ENCODE measurements around the gene TSPAN33. TPM values are rescaled to one million over a fixed set of nuclear protein-coding genes. Genes with fewer than 3 reads are reported as not detected.
"Not testable (repeated sequence)": the region's sequence is repeated elsewhere in the genome, so short reads cannot be mapped to it uniquely, and the experiment has no call there.

The TSPAN33 gene
- total RNA-seq, 4 donors from 2014 or later: 2.0 to 10.5 (median 6.3) TPM

DNA sequence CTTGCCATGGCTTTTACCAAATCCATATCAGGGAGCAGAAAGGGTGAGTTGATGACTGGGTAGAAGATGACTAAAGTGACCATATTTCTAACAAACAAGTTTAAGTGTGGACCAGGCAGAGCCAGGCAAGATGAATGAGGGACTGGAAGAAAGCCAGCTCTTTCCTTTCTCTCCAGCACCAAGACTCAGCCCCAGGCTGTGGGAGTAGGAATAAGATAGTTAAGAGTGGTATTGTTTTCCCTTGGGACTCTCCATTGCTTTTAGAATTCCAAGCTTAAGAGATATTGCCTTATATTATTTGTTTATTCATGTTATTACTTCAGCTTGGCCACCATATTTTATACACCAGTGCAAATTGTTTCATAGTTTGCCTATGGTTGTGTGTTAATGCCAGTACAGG, 28.8 kb upstream of the TSPAN33 start:
- H3K27ac ChIP-seq: no peak overlapping the region
- peaks cover 0 to 12% (median 0%) of the 10 kb centered on the region in 4 donors for H3K9me3 ChIP-seq
- no peaks in the 10 kb centered on the region for H3K36me3 ChIP-seq
- no peak for DNase-seq (ENCODE audit: low spot score in 2 of 2)
- TF ChIP-seq POLR2A (IDR thresholded peaks at IDR 0.05) (no peak), EP300 (IDR thresholded peaks at IDR 0.05) (no peak), CTCF (IDR thresholded peaks at IDR 0.05) (no peak)
- no peaks in the 10 kb centered on the region for H3K4me1 ChIP-seq
- H3K27me3 ChIP-seq: no peaks in the 10 kb centered on the region
- no peak overlapping the region for H3K4me3 ChIP-seq

GRCh38 chr7:129118182-129118581, 26.3 kb upstream of the TSPAN33 start:
- no peak for DNase-seq (ENCODE audit: low spot score in 2 of 2)
- Histone ChIP-seq H3K4me3 (no peak overlapping the region), H3K27ac (no peak overlapping the region), H3K9me3 (peaks cover 0 to 23% (median 0%) of the 10 kb centered on the region in 4 donors), H3K27me3 (no peaks in the 10 kb centered on the region), H3K4me1 (peaks cover 0 to 5% (median 0%) of the 10 kb centered on the region in 4 donors), H3K36me3 (no peaks in the 10 kb centered on the region)
- no peak for TF ChIP-seq CTCF (IDR thresholded peaks at IDR 0.05)
- TF ChIP-seq POLR2A (IDR thresholded peaks at IDR 0.05): no peak
- no peak for TF ChIP-seq EP300 (IDR thresholded peaks at IDR 0.05)
- 82 to 86% methylated on average over 7 of the region's 7 CpGs for WGBS, 2 donors

DNA sequence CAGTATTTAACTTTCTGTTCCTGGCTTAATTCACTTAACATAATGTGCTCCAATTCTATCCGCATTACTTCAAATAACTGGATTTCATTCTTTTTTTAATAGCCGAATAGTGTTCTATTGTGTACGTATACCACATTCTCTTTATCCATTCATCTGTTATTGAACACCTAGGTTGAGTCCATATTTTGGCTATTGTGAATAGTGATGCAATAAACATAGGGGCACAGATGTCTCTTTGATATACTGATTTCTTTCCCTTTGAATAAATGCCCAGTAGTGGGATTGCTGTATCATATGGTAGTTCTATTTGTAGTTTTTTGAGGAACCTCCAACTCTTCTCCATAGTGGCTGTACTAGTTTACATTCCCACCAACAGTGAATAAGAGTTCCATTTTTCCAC, 25.5 kb upstream of the TSPAN33 start:
- H3K36me3 ChIP-seq: no peaks in the 10 kb centered on the region
- TF ChIP-seq CTCF (IDR thresholded peaks at IDR 0.05) (no peak), EP300 (IDR thresholded peaks at IDR 0.05) (no peak), POLR2A (IDR thresholded peaks at IDR 0.05) (no peak)
- no peaks in the 10 kb centered on the region for H3K27me3 ChIP-seq
- 84 to 98% methylated on average over 3 of the region's 3 CpGs for WGBS, 2 donors
- H3K27ac ChIP-seq: no peak overlapping the region
- peaks cover 0 to 5% (median 0%) of the 10 kb centered on the region in 4 donors for H3K4me1 ChIP-seq
- no peak overlapping the region for H3K4me3 ChIP-seq
- peaks cover 0 to 23% (median 0%) of the 10 kb centered on the region in 4 donors for H3K9me3 ChIP-seq
- no peak for DNase-seq (ENCODE audit: low spot score in 2 of 2)

GRCh38 chr7:129121501-129122077, 22.9 kb upstream of the TSPAN33 start:
- H3K27me3 ChIP-seq; H3K36me3 ChIP-seq; H3K4me1 ChIP-seq; H3K4me3 ChIP-seq; DNase-seq (ENCODE audit: low spot score in 2 of 2); H3K27ac ChIP-seq: not testable (repeated sequence)
- WGBS, 2 donors: 88 to 92% methylated on average over 3 of the region's 3 CpGs
- H3K9me3 ChIP-seq: peaks cover 0 to 19% (median 0%) of the 10 kb centered on the region in 4 donors

DNA sequence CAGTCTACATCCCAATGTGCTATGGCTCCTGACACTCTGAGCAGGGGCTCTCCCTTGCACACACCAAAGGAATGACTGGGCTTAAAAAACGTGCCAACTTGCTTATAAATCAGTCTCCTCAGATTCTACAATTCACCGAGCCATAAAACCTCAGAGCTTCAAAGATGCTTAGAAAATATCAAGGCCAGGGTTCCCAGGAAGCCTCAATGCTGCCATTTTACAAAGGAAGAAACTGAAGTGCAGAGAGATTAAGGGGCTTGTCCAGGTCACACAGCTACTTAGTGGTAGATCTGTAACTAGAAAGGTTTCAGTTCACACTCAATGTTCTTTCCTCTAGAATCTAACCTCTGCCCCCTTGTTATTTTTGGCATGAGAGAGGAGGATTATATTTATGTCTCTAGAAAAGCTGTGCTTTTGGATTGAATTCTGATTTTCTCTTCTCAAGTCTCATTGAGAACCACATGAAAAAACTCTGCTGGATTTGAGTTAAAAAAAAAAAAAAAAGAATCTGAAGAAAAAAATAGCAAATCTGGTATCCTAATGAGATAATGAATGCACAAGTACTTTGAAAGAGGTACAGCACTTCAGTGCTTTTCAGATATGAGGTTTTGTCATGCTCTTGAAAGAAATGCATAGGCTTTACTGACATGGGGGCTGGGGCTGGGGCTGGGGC, 22.3 kb upstream of the TSPAN33 start:
- H3K9me3 ChIP-seq: peaks cover 0 to 19% (median 0%) of the 10 kb centered on the region in 4 donors
- H3K36me3 ChIP-seq: no peaks in the 10 kb centered on the region
- no peak overlapping the region for H3K27ac ChIP-seq
- no peak overlapping the region for H3K4me3 ChIP-seq
- DNase-seq (ENCODE audit: low spot score in 2 of 2): no peak
- 59 to 65% methylated on average over 2 of the region's 2 CpGs for WGBS, 2 donors
- peaks cover 0 to 6% of the 10 kb centered on the region in 2 donors for H3K27me3 ChIP-seq
- TF ChIP-seq POLR2A (IDR thresholded peaks at IDR 0.05) (no peak), CTCF (IDR thresholded peaks at IDR 0.05) (no peak), EP300 (IDR thresholded peaks at IDR 0.05) (no peak)
- peaks cover 0 to 5% (median 0%) of the 10 kb centered on the region in 4 donors for H3K4me1 ChIP-seq
